Stimulated activated CD4-positive, alpha-beta T cell treated with anti-CD3 and anti-CD28 coated beads, TNF-alpha, amount 100 ng/mL, for 24 hours (primary cell): ENCODE data around the gene MIEF2.

ENCODE experiments used
- DNase-seq, 3 experiments: peaks; one replicate each; pipeline ENCODE4 v3.0.0-alpha.2; 2020; ENCODE audit warnings: low read depth in 3 of 3

MIEF2 gene

GRCh38 chr17:18235743-18236256, 24.7 kb upstream of the MIEF2 start:
- peak in 1 of 3 experiments; percentile 51 for DNase-seq

GRCh38 chr17:18236494-18236893, 24.0 kb upstream of the MIEF2 start:
- no peak for DNase-seq

- no peak for DNase-seq
Measured at GRCh38 chr17:18237461-18237860, 23.0 kb upstream of the MIEF2 start.

- DNase-seq: no peak
Measured at GRCh38 chr17:18238299-18238698, 22.2 kb upstream of the MIEF2 start.

GRCh38 chr17:18240449-18240848, 20.0 kb upstream of the MIEF2 start:
- no peak for DNase-seq

GRCh38 chr17:18241229-18241871, 19.1 kb upstream of the MIEF2 start:
- DNase-seq: no peak

- no peak for DNase-seq
Measured at GRCh38 chr17:18245038-18245776, 15.3 kb upstream of the MIEF2 start.

- DNase-seq: no peak
Measured at GRCh38 chr17:18246109-18246725, 14.2 kb upstream of the MIEF2 start.

- DNase-seq: peak in 1 of 3 experiments; percentile 60
Measured at GRCh38 chr17:18246880-18247612, 13.4 kb upstream of the MIEF2 start.

GRCh38 chr17:18247613-18248001, 12.9 kb upstream of the MIEF2 start:
- no peak for DNase-seq

GRCh38 chr17:18248300-18248731, 12.1 kb upstream of the MIEF2 start:
- peak in 2 of 3 experiments; percentile 42 to 61 for DNase-seq

GRCh38 chr17:18248811-18249210, 11.7 kb upstream of the MIEF2 start:
- DNase-seq: no peak

- no peak for DNase-seq
Measured at GRCh38 chr17:18250259-18250658, 10.2 kb upstream of the MIEF2 start.

GRCh38 chr17:18250708-18251107, 9.8 kb upstream of the MIEF2 start:
- no peak for DNase-seq

- DNase-seq: no peak
Measured at GRCh38 chr17:18251204-18251603, 9.3 kb upstream of the MIEF2 start.

- no peak for DNase-seq
Measured at GRCh38 chr17:18252160-18252559, 8.3 kb upstream of the MIEF2 start.

GRCh38 chr17:18253187-18253884, 7.1 kb upstream of the MIEF2 start:
- DNase-seq: no peak

- no peak for DNase-seq
Measured at GRCh38 chr17:18253947-18254821, 6.3 kb upstream of the MIEF2 start.

GRCh38 chr17:18254888-18255649, 5.4 kb upstream of the MIEF2 start:
- DNase-seq: no peak

- no peak for DNase-seq
Measured at GRCh38 chr17:18256351-18256750, 4.1 kb upstream of the MIEF2 start.
